ENCODE results near the gene TIAM2.
A peak's percentile ranks its signal among the peaks of the same experiment; 100 is the strongest.

The TIAM2 gene

GRCh38 chr6:155069543-155069942 lies 74.4 kb downstream of the TIAM2 start:
- TF ChIP-seq POLR2A (IDR thresholded peaks at IDR 0.05; ENCODE audit: low read length) = no peak
- no peak for TF ChIP-seq GATA1 (IDR thresholded peaks at IDR 0.05; ENCODE audit: low read depth, low read length)
- DNase-seq = no peak

GRCh38 chr6:155075930-155076695 lies 81.0 kb downstream of the TIAM2 start:
- no peak for DNase-seq
- TF ChIP-seq POLR2A (IDR thresholded peaks at IDR 0.05; ENCODE audit: low read length) (no peak), GATA1 (IDR thresholded peaks at IDR 0.05; ENCODE audit: low read depth, low read length) (no peak)

- no peak for TF ChIP-seq POLR2A (IDR thresholded peaks at IDR 0.05; ENCODE audit: low read length)
- TF ChIP-seq GATA1 (IDR thresholded peaks at IDR 0.05; ENCODE audit: low read depth, low read length) = no peak
- DNase-seq = no peak
These were observed 82.2 kb downstream of the TIAM2 start for GRCh38 chr6:155077331-155077730.

- DNase-seq = no peak
- TF ChIP-seq GATA1 (IDR thresholded peaks at IDR 0.05; ENCODE audit: low read depth, low read length) = no peak
These were observed 82.7 kb downstream of the TIAM2 start for GRCh38 chr6:155077784-155078183.

DNA sequence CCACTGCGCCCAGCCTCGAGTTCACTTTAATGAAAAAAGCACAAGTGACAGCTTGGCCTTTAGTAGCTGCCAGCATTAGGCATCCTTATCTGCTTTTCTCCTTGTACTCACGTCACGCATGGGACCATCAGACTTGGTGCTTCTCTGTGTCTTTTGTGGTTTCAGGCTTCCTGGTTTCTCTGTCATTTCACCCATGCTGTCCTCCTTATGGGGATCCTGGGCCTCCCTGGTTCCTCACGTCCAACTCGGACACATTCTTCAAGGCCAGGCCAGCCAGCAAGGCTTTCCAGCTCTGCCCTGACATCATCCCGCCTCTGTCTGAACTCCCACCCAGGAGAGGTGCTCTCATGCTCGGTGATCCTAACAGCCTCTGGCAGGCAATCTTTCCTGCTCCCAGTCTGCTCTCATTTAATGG lies 83.2 kb downstream of the TIAM2 start:
- TF ChIP-seq POLR2A (IDR thresholded peaks at IDR 0.05; ENCODE audit: low read length) (no peak), GATA1 (IDR thresholded peaks at IDR 0.05; ENCODE audit: low read depth, low read length) (no peak)
- peak; percentile 40 to 64 for DNase-seq

- no peak for TF ChIP-seq GATA1 (IDR thresholded peaks at IDR 0.05; ENCODE audit: low read depth, low read length)
- DNase-seq = peak; percentile 65 to 90
These were observed 84.9 kb downstream of the TIAM2 start for GRCh38 chr6:155079985-155080452.

- TF ChIP-seq POLR2A (IDR thresholded peaks at IDR 0.05; ENCODE audit: low read length) = no peak
- no peak for TF ChIP-seq GATA1 (IDR thresholded peaks at IDR 0.05; ENCODE audit: low read depth, low read length)
- DNase-seq = peak in 1 of 2 experiments; percentile 9
These were observed 86.0 kb downstream of the TIAM2 start for GRCh38 chr6:155080881-155081845.

DNA sequence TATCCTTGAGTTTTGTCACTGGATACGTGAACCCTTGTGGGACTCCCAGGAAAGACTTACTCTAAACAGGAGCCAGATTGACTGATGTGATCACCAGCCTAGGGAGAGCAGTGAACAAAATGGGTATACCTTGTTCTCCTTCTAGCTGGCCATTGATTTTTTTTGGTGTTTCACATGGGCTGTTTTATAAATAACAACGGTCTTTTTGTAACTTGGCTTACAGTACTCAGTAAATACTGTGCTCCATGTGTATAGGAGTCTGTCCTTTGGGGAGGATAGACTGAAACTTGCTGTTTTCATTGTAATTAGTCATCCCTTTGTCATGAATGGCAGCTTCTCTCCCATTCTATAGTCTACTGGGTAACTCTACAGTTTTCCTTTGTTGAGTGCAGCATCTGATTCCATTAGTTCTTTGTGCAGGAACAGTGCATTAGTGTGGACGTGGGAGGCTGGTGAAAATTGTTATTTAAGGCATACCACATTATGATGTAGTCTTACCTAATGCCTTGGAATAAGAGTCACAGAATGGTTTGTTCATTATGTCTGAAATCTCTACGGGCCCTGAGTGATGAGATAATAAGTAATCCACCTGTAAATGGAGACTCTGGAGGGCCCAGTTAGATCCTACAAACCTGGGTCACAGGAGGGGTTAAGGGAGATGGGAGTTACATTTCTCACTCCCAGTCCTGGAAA lies 89.5 kb downstream of the TIAM2 start:
- no peak for DNase-seq
- TF ChIP-seq POLR2A (IDR thresholded peaks at IDR 0.05; ENCODE audit: low read length) = no peak
- TF ChIP-seq GATA1 (IDR thresholded peaks at IDR 0.05; ENCODE audit: low read depth, low read length) = no peak

- TF ChIP-seq GATA1 (IDR thresholded peaks at IDR 0.05; ENCODE audit: low read depth, low read length) (no peak), POLR2A (IDR thresholded peaks at IDR 0.05; ENCODE audit: low read length) (no peak)
- DNase-seq = peak; percentile 7 to 23
These were observed 90.6 kb downstream of the TIAM2 start for GRCh38 chr6:155085582-155086257.

DNA sequence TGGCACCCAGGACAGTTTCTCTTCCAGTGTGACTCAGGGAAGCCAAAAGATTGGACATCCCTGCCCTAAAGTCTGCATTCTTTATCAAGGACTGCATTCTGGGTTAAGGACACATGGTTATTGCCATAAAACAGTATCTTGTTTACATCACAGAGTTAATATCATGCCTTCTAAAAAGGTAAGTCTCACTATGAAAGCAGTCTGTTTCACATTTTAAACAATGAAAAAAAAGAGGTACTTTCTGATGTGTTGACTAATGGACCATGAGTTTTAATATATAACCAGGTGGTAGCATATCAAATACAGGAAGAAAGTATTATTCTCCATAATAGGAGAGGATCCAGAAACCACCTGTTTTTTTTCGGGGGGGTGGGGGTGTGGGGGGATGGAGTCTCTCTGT lies 93.7 kb downstream of the TIAM2 start:
- no peak for DNase-seq
- TF ChIP-seq GATA1 (IDR thresholded peaks at IDR 0.05; ENCODE audit: low read depth, low read length) (no peak), POLR2A (IDR thresholded peaks at IDR 0.05; ENCODE audit: low read length) (no peak)

GRCh38 chr6:155089746-155090145 lies 94.6 kb downstream of the TIAM2 start:
- no peak for DNase-seq
- TF ChIP-seq GATA1 (IDR thresholded peaks at IDR 0.05; ENCODE audit: low read depth, low read length) = no peak
- TF ChIP-seq POLR2A (IDR thresholded peaks at IDR 0.05; ENCODE audit: low read length) = no peak

- no peak for DNase-seq
- TF ChIP-seq POLR2A (IDR thresholded peaks at IDR 0.05; ENCODE audit: low read length) (no peak), GATA1 (IDR thresholded peaks at IDR 0.05; ENCODE audit: low read depth, low read length) (no peak)
These were observed 95.1 kb downstream of the TIAM2 start for GRCh38 chr6:155090166-155090565.

DNA sequence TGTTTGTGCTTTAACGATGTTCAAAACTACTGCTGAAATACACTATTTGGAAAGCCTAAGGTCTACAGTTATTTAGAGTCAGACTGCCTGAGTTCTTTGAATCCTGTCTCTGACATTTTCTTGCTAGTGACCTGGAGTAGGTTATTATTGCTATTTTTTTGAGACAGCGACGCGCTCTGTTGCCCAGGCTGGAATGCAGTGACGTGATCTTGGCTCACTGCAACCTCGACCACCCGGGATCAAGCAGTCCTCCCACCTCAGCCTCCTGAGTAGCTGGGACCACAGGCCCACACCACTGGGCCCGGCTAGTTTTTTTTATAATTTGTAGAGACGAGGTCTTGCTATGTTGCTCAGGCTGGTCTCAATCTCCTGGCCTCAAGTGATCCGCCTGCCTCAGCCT lies 96.6 kb downstream of the TIAM2 start:
- no peak for DNase-seq

More for the DNA sequence above, 96.6 kb downstream of the TIAM2 start:
- no peak for TF ChIP-seq GATA1 (IDR thresholded peaks at IDR 0.05; ENCODE audit: low read depth, low read length)

All from erythroblast (primary cell).